Measurements from ENCODE around the gene SLC6A16.

DNA sequence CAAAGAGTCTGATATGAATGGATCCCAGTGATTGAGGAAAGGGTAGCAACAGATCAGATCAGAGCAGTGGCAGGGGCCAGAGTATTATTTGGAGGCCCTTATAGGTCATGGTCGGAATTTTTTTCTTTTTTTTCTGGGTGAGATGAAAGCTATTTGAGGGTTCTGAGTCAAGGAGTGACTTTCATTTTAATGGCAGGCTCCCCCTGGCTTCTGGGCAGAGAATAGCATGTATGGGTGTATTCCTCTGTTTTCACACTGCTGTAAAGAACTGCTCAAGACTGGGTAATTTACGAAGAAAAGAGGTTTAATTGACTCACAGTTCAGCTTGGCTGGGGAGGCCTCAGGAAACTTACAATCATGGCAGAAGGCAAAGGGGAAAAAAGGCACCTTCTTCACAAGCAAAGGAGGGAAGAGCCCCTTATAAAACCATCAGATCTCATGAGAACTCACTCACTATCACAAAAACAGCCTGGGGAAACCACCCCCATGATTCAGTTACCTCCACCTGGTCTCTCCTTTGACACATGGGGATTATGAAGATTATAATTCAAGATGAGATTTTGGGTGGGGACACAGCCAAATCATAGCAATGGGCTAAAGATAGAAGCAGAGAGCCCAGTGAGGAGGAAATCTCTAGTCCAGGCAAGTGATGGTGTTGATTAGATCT lies 3.0 kb upstream of the SLC6A16 start:
- TF ChIP-seq, protein P1, sequence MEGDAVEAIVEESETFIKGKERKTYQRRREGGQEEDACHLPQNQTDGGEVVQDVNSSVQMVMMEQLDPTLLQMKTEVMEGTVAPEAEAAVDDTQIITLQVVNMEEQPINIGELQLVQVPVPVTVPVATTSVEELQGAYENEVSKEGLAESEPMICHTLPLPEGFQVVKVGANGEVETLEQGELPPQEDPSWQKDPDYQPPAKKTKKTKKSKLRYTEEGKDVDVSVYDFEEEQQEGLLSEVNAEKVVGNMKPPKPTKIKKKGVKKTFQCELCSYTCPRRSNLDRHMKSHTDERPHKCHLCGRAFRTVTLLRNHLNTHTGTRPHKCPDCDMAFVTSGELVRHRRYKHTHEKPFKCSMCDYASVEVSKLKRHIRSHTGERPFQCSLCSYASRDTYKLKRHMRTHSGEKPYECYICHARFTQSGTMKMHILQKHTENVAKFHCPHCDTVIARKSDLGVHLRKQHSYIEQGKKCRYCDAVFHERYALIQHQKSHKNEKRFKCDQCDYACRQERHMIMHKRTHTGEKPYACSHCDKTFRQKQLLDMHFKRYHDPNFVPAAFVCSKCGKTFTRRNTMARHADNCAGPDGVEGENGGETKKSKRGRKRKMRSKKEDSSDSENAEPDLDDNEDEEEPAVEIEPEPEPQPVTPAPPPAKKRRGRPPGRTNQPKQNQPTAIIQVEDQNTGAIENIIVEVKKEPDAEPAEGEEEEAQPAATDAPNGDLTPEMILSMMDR (IDR thresholded peaks at IDR 0.05; ENCODE audit: poor library complexity), result peak; percentile 28
- TF ChIP-seq EZH2 (IDR thresholded peaks at IDR 0.05; ENCODE audit: borderline replicate concordance) (no peak), EZH2phosphoT487 (IDR thresholded peaks at IDR 0.05; ENCODE audit: low read depth, severe bottlenecking, unreplicated experiment) (no peak)

Data from hepatocyte (in vitro differentiated cells).